A549 (cell line): Measurements from ENCODE around the gene RAVER1.

Source experiments
- ZFP36 ChIP-seq: fragments of 450-650 bp; IDR thresholded peaks from 2 replicates; pipeline ENCODE4 v1.6.1; 2014; ENCODE audit warnings: borderline replicate concordance; ENCODE audit not compliant: partially characterized antibody
- TF ChIP-seq, protein P1 (sequence below): IDR thresholded peaks from 2 replicates; pipeline ENCODE4 v1.6.1; 2012

DNA sequence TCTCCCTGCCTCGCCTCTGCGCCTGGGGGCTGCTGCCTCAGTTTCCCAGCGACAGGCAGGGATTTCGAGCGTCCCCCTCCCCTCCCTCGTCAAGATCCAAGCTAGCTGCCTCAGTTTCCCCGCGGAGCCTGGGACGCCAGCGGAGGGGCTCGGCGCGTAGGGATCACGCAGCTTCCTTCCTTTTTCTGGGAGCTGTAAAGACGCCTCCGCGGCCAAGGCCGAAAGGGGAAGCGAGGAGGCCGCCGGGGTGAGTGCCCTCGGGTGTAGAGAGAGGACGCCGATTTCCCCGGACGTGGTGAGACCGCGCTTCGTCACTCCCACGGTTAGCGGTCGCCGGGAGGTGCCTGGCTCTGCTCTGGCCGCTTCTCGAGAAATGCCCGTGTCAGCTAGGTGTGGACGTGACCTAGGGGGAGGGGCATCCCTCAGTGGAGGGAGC lies 63.1 kb downstream of the RAVER1 start:
- TF ChIP-seq, protein P1, sequence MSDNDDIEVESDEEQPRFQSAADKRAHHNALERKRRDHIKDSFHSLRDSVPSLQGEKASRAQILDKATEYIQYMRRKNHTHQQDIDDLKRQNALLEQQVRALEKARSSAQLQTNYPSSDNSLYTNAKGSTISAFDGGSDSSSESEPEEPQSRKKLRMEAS, result no peak
- no peak for TF ChIP-seq ZFP36
